Measurements from ENCODE around the gene KRT3.
"Not testable (repeated sequence)": the region's sequence is repeated elsewhere in the genome, so short reads cannot be mapped to it uniquely, and the experiment has no call there.

Gene KRT3

GRCh38 chr12:52802442-52802841, 6.5 kb upstream of the KRT3 start:
- Histone ChIP-seq H3K9me3 (ENCODE audit: control insufficient read depth, insufficient read depth, low read length) (no peaks in the 10 kb centered on the region), H3K4me3 (ENCODE audit: low read depth, low read length) (no peak overlapping the region), H3K36me3 (ENCODE audit: control insufficient read depth, insufficient read depth, low read length) (no peaks in the 10 kb centered on the region), H3K27ac (ENCODE audit: low read depth, low read length) (no peak overlapping the region), H3K27me3 (ENCODE audit: control insufficient read depth, insufficient read depth, low read length) (no peaks in the 10 kb centered on the region), H3K9ac (ENCODE audit: low read depth, low read length) (no peak overlapping the region), H3K4me1 (ENCODE audit: control insufficient read depth, insufficient read depth, low read length) (peaks cover 25% of the 10 kb centered on the region)

- H3K27ac ChIP-seq (ENCODE audit: low read depth, low read length), result no peak overlapping the region
- H3K9me3 ChIP-seq (ENCODE audit: control insufficient read depth, insufficient read depth, low read length), result no peaks in the 10 kb centered on the region
- H3K27me3 ChIP-seq (ENCODE audit: control insufficient read depth, insufficient read depth, low read length), result no peaks in the 10 kb centered on the region
- no peak overlapping the region for H3K9ac ChIP-seq (ENCODE audit: low read depth, low read length)
- H3K36me3 ChIP-seq (ENCODE audit: control insufficient read depth, insufficient read depth, low read length), result no peaks in the 10 kb centered on the region
- peaks cover 25% of the 10 kb centered on the region for H3K4me1 ChIP-seq (ENCODE audit: control insufficient read depth, insufficient read depth, low read length)
- H3K4me3 ChIP-seq (ENCODE audit: low read depth, low read length), result no peak overlapping the region
Observed at GRCh38 chr12:52801773-52802172, 5.9 kb upstream of the KRT3 start.

- Histone ChIP-seq H3K4me1 (ENCODE audit: control insufficient read depth, insufficient read depth, low read length) (peaks cover 22% of the 10 kb centered on the region), H3K27ac (ENCODE audit: low read depth, low read length) (no peak overlapping the region), H3K4me3 (ENCODE audit: low read depth, low read length) (no peak overlapping the region)
Observed at GRCh38 chr12:52800259-52800917, 4.5 kb upstream of the KRT3 start.

GRCh38 chr12:52799505-52800211, 3.7 kb upstream of the KRT3 start:
- Histone ChIP-seq H3K4me1 (ENCODE audit: control insufficient read depth, insufficient read depth, low read length) (peaks cover 15% of the 10 kb centered on the region), H3K36me3 (ENCODE audit: control insufficient read depth, insufficient read depth, low read length) (no peaks in the 10 kb centered on the region), H3K27ac (ENCODE audit: low read depth, low read length) (no peak overlapping the region), H3K9ac (ENCODE audit: low read depth, low read length) (no peak overlapping the region), H3K4me3 (ENCODE audit: low read depth, low read length) (no peak overlapping the region), H3K9me3 (ENCODE audit: control insufficient read depth, insufficient read depth, low read length) (no peaks in the 10 kb centered on the region), H3K27me3 (ENCODE audit: control insufficient read depth, insufficient read depth, low read length) (no peaks in the 10 kb centered on the region)

More at GRCh38 chr12:52800259-52800917, 4.5 kb upstream of the KRT3 start:
- no peaks in the 10 kb centered on the region for H3K9me3 ChIP-seq (ENCODE audit: control insufficient read depth, insufficient read depth, low read length)
- H3K27me3 ChIP-seq (ENCODE audit: control insufficient read depth, insufficient read depth, low read length), result no peaks in the 10 kb centered on the region
- H3K9ac ChIP-seq (ENCODE audit: low read depth, low read length), result no peak overlapping the region
- H3K36me3 ChIP-seq (ENCODE audit: control insufficient read depth, insufficient read depth, low read length), result no peaks in the 10 kb centered on the region

DNA sequence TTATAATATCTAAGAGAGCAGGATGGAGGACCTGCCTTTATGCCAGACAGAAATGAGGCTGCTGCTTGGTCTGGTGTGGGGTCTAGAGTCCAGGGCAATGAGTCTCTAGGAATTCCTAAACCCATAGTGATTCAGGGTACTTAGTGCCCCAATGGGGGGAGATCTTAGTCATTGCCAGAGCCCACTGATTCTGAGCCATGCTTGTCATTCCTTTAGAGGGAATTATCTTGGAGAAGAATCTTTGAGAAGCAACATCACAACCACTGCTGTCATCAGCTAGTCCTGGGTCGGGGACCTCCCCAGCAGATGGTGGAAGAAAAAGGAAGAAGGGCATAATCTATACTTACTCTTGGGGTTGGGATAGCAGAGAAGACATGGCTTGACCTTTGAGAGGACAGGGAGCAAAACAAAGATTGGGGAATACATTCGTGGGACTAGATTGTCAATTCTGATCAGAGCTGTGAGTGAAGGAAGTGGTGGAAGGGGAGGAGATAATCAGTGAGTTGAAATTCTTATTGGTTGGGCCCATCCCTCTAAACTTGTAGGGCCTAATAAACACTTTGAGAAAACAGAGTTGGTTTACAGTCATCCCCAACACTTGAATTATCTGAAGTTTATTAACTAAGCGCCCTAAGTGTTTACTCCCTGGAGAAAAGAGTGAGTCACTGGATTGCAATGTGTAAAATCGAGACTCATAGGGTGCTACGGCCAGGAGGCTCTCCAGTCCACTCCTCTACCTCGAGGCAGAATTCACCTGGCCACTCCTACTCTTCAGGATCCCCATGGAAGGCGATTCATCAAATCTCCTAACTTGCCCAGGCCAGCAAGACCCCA, 3.0 kb upstream of the KRT3 start:
- H3K27me3 ChIP-seq (ENCODE audit: control insufficient read depth, insufficient read depth, low read length), result no peaks in the 10 kb centered on the region
- H3K27ac ChIP-seq (ENCODE audit: low read depth, low read length), result no peak overlapping the region
- H3K4me1 ChIP-seq (ENCODE audit: control insufficient read depth, insufficient read depth, low read length), result peaks cover 15% of the 10 kb centered on the region
- no peaks in the 10 kb centered on the region for H3K36me3 ChIP-seq (ENCODE audit: control insufficient read depth, insufficient read depth, low read length)
- H3K9ac ChIP-seq (ENCODE audit: low read depth, low read length), result no peak overlapping the region
- H3K4me3 ChIP-seq (ENCODE audit: low read depth, low read length), result no peak overlapping the region
- H3K9me3 ChIP-seq (ENCODE audit: control insufficient read depth, insufficient read depth, low read length), result no peaks in the 10 kb centered on the region

DNA sequence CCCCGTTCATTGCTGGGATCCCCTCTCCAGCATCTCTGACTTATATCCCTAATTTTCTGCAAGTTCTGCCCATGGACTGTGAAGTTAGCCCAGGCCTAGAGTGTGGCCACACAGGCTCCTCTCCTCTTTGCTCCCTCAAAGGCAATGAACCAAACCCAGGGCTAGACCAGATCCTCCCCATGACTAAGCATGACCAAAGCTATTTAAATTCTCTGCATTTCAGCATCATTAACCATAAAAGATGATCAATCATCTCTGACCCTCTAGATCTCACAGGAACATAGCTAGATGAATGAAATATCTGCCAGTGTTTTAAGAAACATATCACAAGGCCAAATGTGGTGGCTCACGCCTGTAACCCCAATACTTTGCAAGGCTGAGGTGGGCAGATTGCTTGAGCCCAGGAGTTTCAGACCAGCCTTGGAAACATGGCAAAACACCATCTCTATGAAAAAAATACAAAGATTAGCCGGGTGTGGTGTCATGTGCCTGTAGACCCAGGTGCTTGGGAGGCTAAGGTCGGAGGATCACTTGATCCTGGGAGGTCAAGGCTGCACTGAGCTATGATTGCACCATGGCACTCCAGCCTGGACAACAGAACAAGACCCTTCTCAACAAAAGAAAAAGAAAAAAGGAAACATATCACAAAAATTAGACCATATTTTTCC, 2.2 kb upstream of the KRT3 start:
- H3K9me3 ChIP-seq (ENCODE audit: control insufficient read depth, insufficient read depth, low read length), result no peaks in the 10 kb centered on the region
- H3K27ac ChIP-seq (ENCODE audit: low read depth, low read length), result no peak overlapping the region
- H3K36me3 ChIP-seq (ENCODE audit: control insufficient read depth, insufficient read depth, low read length), result no peaks in the 10 kb centered on the region
- H3K9ac ChIP-seq (ENCODE audit: low read depth, low read length), result no peak overlapping the region
- H3K4me1 ChIP-seq (ENCODE audit: control insufficient read depth, insufficient read depth, low read length), result peaks cover 15% of the 10 kb centered on the region
- H3K4me3 ChIP-seq (ENCODE audit: low read depth, low read length), result no peak overlapping the region
- H3K27me3 ChIP-seq (ENCODE audit: control insufficient read depth, insufficient read depth, low read length), result no peaks in the 10 kb centered on the region

DNA sequence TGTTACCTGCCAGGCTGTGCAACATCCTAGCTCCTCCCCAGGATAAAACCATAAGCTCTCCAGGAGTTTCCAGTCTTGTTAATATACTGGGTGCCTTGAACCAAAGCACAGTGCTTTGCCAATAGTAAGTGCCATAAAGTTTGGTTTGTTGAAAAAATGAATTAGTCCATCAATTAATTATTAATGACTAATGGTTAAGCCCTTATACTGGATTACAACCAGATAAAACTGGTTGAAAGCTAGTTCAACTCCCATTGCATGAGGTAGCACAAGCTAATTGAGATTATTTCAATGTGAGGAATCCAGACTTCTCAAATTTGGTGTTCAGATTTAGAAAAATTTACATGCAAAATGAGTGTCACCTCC, 1.6 kb upstream of the KRT3 start:
- no peaks in the 10 kb centered on the region for H3K27me3 ChIP-seq (ENCODE audit: control insufficient read depth, insufficient read depth, low read length)
- no peak overlapping the region for H3K9ac ChIP-seq (ENCODE audit: low read depth, low read length)
- no peaks in the 10 kb centered on the region for H3K36me3 ChIP-seq (ENCODE audit: control insufficient read depth, insufficient read depth, low read length)
- no peak overlapping the region for H3K27ac ChIP-seq (ENCODE audit: low read depth, low read length)
- H3K4me1 ChIP-seq (ENCODE audit: control insufficient read depth, insufficient read depth, low read length), result peaks cover 15% of the 10 kb centered on the region
- H3K4me3 ChIP-seq (ENCODE audit: low read depth, low read length), result no peak overlapping the region
- H3K9me3 ChIP-seq (ENCODE audit: control insufficient read depth, insufficient read depth, low read length), result no peaks in the 10 kb centered on the region

- Histone ChIP-seq H3K27me3 (ENCODE audit: control insufficient read depth, insufficient read depth, low read length) (no peaks in the 10 kb centered on the region), H3K4me3 (ENCODE audit: low read depth, low read length) (no peak overlapping the region), H3K9ac (ENCODE audit: low read depth, low read length) (no peak overlapping the region), H3K4me1 (ENCODE audit: control insufficient read depth, insufficient read depth, low read length) (peaks cover 15% of the 10 kb centered on the region), H3K27ac (ENCODE audit: low read depth, low read length) (no peak overlapping the region), H3K36me3 (ENCODE audit: control insufficient read depth, insufficient read depth, low read length) (no peaks in the 10 kb centered on the region), H3K9me3 (ENCODE audit: control insufficient read depth, insufficient read depth, low read length) (no peaks in the 10 kb centered on the region)
Observed at GRCh38 chr12:52796839-52797528, 1.1 kb upstream of the KRT3 start.

GRCh38 chr12:52796429-52796794, 495 bp upstream of the KRT3 start:
- Histone ChIP-seq H3K27ac (ENCODE audit: low read depth, low read length) (no peak overlapping the region), H3K9ac (ENCODE audit: low read depth, low read length) (no peak overlapping the region), H3K4me3 (ENCODE audit: low read depth, low read length) (no peak overlapping the region), H3K27me3 (ENCODE audit: control insufficient read depth, insufficient read depth, low read length) (no peaks in the 10 kb centered on the region), H3K9me3 (ENCODE audit: control insufficient read depth, insufficient read depth, low read length) (no peaks in the 10 kb centered on the region), H3K36me3 (ENCODE audit: control insufficient read depth, insufficient read depth, low read length) (no peaks in the 10 kb centered on the region), H3K4me1 (ENCODE audit: control insufficient read depth, insufficient read depth, low read length) (peaks cover 15% of the 10 kb centered on the region)

GRCh38 chr12:52795332-52795674, 614 bp downstream of the KRT3 start:
- not testable (repeated sequence) for H3K9me3 ChIP-seq (ENCODE audit: control insufficient read depth, insufficient read depth, low read length); H3K4me1 ChIP-seq (ENCODE audit: control insufficient read depth, insufficient read depth, low read length); H3K4me3 ChIP-seq (ENCODE audit: low read depth, low read length); H3K27me3 ChIP-seq (ENCODE audit: control insufficient read depth, insufficient read depth, low read length); H3K9ac ChIP-seq (ENCODE audit: low read depth, low read length); H3K36me3 ChIP-seq (ENCODE audit: control insufficient read depth, insufficient read depth, low read length); H3K27ac ChIP-seq (ENCODE audit: low read depth, low read length)
